Spinal cord (tissue), 10 donors: ENCODE measurements around the gene ZMYM5. TPM values are rescaled to one million over a fixed set of nuclear protein-coding genes. Genes with fewer than 3 reads are reported as not detected.
"Not testable (repeated sequence)": the region's sequence is repeated elsewhere in the genome, so short reads cannot be mapped to it uniquely, and the experiment has no call there.

Experiments used
- DNase-seq, 6 donors: peaks; one replicate each; pipeline versions ENCODE4 v3.0.0 to v3.0.0-alpha.2; 2013 to 2015; ENCODE audit warnings: low spot score in 6 of 6, low read depth in 4 of 6
- H3K27ac ChIP-seq: one replicate; pipeline ENCODE4 v1.5.1; 2013; ENCODE audit warnings: low read depth, low read length, control low read depth
- H3K27me3 ChIP-seq: one replicate; pipeline ENCODE4 v1.6.1; 2013; ENCODE audit warnings: low read length; ENCODE audit not compliant: control insufficient read depth, insufficient read depth
- H3K36me3 ChIP-seq: one replicate; pipeline ENCODE4 v1.6.1; 2013; ENCODE audit warnings: low read length; ENCODE audit not compliant: control insufficient read depth, insufficient read depth
- H3K4me1 ChIP-seq: one replicate; pipeline ENCODE4 v1.6.1; 2013; ENCODE audit warnings: low read length; ENCODE audit not compliant: control insufficient read depth, insufficient read depth
- H3K4me3 ChIP-seq: one replicate; pipeline ENCODE4 v1.5.1; 2013; ENCODE audit warnings: low read depth, low read length, control low read depth
- H3K9me3 ChIP-seq: one replicate; pipeline ENCODE4 v1.6.1; 2013; ENCODE audit warnings: low read length; ENCODE audit not compliant: control insufficient read depth, insufficient read depth
- WGBS: methylation state at CpG from one replicate; pipeline ENCODE4 v1.1.5; 2013; ENCODE audit warnings: missing lambda C conversion rate; ENCODE audit not compliant: insufficient coverage; 5-methylcytosine and 5-hydroxymethylcytosine counted together
- polyA plus RNA-seq, 2 donors: library from polyadenylated mRNA; unstranded; fragments of 120-200 nt; gene quantifications; one replicate each; pipeline ENCODE4 v1.2.1, GENCODE V29; 2013; ENCODE audit not compliant: insufficient read length in 2 of 2
- total RNA-seq, 2 donors: library from RNA; depleted of rRNA in 1 of 2; stranded (reverse); fragments of 120-200 nt in 1 of 2; fragments of >200 nt in 1 of 2; gene quantifications; one replicate each; pipeline versions ENCODE4 v1.2.3 to v1.2.4, GENCODE V29; 2013 to 2014
- donor health status: healthy.

Gene ZMYM5
- total and polyA plus RNA-seq, 4 donors, result 14.8 to 33.9 (median 20.9) TPM

- Histone ChIP-seq H3K36me3 (peaks cover 2% of the 10 kb centered on the region), H3K27ac (peak overlapping the region; percentile 99), H3K27me3 (no peaks in the 10 kb centered on the region), H3K4me1 (peaks cover 27% of the 10 kb centered on the region), H3K4me3 (peak overlapping the region; percentile 68), H3K9me3 (no peaks in the 10 kb centered on the region)
- 11% methylated on average over 20 of the region's 26 CpGs for WGBS
- DNase-seq, result peak in 5 of 6 donors; percentile 65 to 95 (median 76)
Measured at GRCh38 chr13:19864746-19865309, 1.4 kb upstream of the ZMYM5 start.

- peaks cover 27% of the 10 kb centered on the region for H3K4me1 ChIP-seq
- H3K27me3 ChIP-seq, result no peaks in the 10 kb centered on the region
- WGBS, result 2% methylated on average over 53 of the region's 54 CpGs
- H3K27ac ChIP-seq, result peak overlapping the region; percentile 99
- peak overlapping the region; percentile 68 for H3K4me3 ChIP-seq
- no peaks in the 10 kb centered on the region for H3K9me3 ChIP-seq
- peaks cover 2% of the 10 kb centered on the region for H3K36me3 ChIP-seq
- peak; percentile 52 to 93 (median 76) for DNase-seq
Measured at GRCh38 chr13:19864024-19864745, 736 bp upstream of the ZMYM5 start.

GRCh38 chr13:19862481-19863313 is 752 bp downstream of the ZMYM5 start:
- Histone ChIP-seq H3K4me1 (peaks cover 27% of the 10 kb centered on the region), H3K27me3 (no peaks in the 10 kb centered on the region), H3K4me3 (peak overlapping the region; percentile 80), H3K27ac (peak overlapping the region; percentile 99), H3K9me3 (no peaks in the 10 kb centered on the region), H3K36me3 (peaks cover 9% of the 10 kb centered on the region)
- peak in 4 of 6 donors; percentile 17 to 71 (median 40) for DNase-seq
- WGBS, result 0% methylated on average over 39 of the region's 66 CpGs

- no peaks in the 10 kb centered on the region for H3K27me3 ChIP-seq
- peak overlapping the region; percentile 80 for H3K4me3 ChIP-seq
- WGBS, result no CpG with 5 or more reads among the region's 4 CpGs
- H3K9me3 ChIP-seq, result no peaks in the 10 kb centered on the region
- H3K27ac ChIP-seq, result peak overlapping the region; percentile 99
- DNase-seq, result no peak
- H3K4me1 ChIP-seq, result peaks cover 27% of the 10 kb centered on the region
- H3K36me3 ChIP-seq, result peaks cover 15% of the 10 kb centered on the region
Measured at GRCh38 chr13:19861762-19862161, 1.7 kb downstream of the ZMYM5 start.

GRCh38 chr13:19860884-19861655 is 2.4 kb downstream of the ZMYM5 start:
- no CpG with 5 or more reads among the region's 4 CpGs for WGBS

GRCh38 chr13:19857637-19858036 is 5.8 kb downstream of the ZMYM5 start:
- not testable (repeated sequence) for H3K27me3 ChIP-seq, H3K27ac ChIP-seq, DNase-seq, H3K9me3 ChIP-seq, H3K4me3 ChIP-seq
- WGBS, result no CpG with 5 or more reads among the region's 2 CpGs
- Histone ChIP-seq H3K36me3 (peaks cover 24% of the 10 kb centered on the region), H3K4me1 (peaks cover 15% of the 10 kb centered on the region)

More at GRCh38 chr13:19860884-19861655, 2.4 kb downstream of the ZMYM5 start:
- peaks cover 21% of the 10 kb centered on the region for H3K36me3 ChIP-seq
- peaks cover 27% of the 10 kb centered on the region for H3K4me1 ChIP-seq
- peak overlapping the region; percentile 16 for H3K27ac ChIP-seq
- H3K4me3 ChIP-seq, result no peak overlapping the region
- H3K9me3 ChIP-seq, result no peaks in the 10 kb centered on the region
- peak in 2 of 6 donors; percentile 7 to 26 for DNase-seq
- H3K27me3 ChIP-seq, result no peaks in the 10 kb centered on the region

GRCh38 chr13:19852766-19853165 is 10.7 kb downstream of the ZMYM5 start:
- Histone ChIP-seq H3K4me1 (no peaks in the 10 kb centered on the region), H3K9me3 (no peaks in the 10 kb centered on the region), H3K4me3 (no peak overlapping the region), H3K36me3 (peaks cover 39% of the 10 kb centered on the region), H3K27ac (no peak overlapping the region), H3K27me3 (no peaks in the 10 kb centered on the region)
- DNase-seq, result no peak
- WGBS, result 60% methylated on average over 1 of the region's 1 CpG

- WGBS, result 43% methylated on average over 1 of the region's 2 CpGs
- Histone ChIP-seq H3K36me3 (peaks cover 34% of the 10 kb centered on the region), H3K27ac (no peak overlapping the region), H3K4me1 (no peaks in the 10 kb centered on the region), H3K4me3 (no peak overlapping the region), H3K9me3 (no peaks in the 10 kb centered on the region), H3K27me3 (no peaks in the 10 kb centered on the region)
- DNase-seq, result peak in 1 of 6 donors; percentile 16
Measured at GRCh38 chr13:19845758-19846157, 17.7 kb downstream of the ZMYM5 start.

GRCh38 chr13:19838865-19839275 is 24.6 kb downstream of the ZMYM5 start:
- no peaks in the 10 kb centered on the region for H3K4me1 ChIP-seq
- no peaks in the 10 kb centered on the region for H3K27me3 ChIP-seq
- H3K27ac ChIP-seq, result no peak overlapping the region
- H3K9me3 ChIP-seq, result no peaks in the 10 kb centered on the region
- H3K36me3 ChIP-seq, result peaks cover 29% of the 10 kb centered on the region
- H3K4me3 ChIP-seq, result no peak overlapping the region
- WGBS, result 88% methylated on average over 1 of the region's 4 CpGs
- no peak for DNase-seq
